ENCODE data around the gene CIT. TPM values are rescaled to one million over a fixed set of nuclear protein-coding genes. Genes with fewer than 3 reads are reported as not detected.

CIT gene
- total and polyA plus RNA-seq, 4 donors: 0.31 to 24.7 (median 1.8) TPM

GRCh38 chr12:119796292-119796691 is 80.8 kb downstream of the CIT start:
- H3K27ac ChIP-seq (ENCODE audit: low read depth in 1 of 2, low read length in 2 of 2): no peak overlapping the region
- TF ChIP-seq TAF1 (conservative IDR thresholded peaks at IDR 0.05): no peak
- no peak for TF ChIP-seq REST (IDR thresholded peaks at IDR 0.05)
- TF ChIP-seq EGR1 (IDR thresholded peaks at IDR 0.05; ENCODE audit: low read depth in 2 of 2): no peak
- TF ChIP-seq CTCF (IDR thresholded peaks at IDR 0.05; ENCODE audit: low read depth, low read length, missing input control): no peak
- TF ChIP-seq MAX (IDR thresholded peaks at IDR 0.05): no peak
- no peak for TF ChIP-seq ZBTB33 (IDR thresholded peaks at IDR 0.05)
- no peak for TF ChIP-seq NR2F2 (IDR thresholded peaks at IDR 0.05)
- no peak for TF ChIP-seq GABPA (IDR thresholded peaks at IDR 0.05 in 1 of 2, conservative IDR thresholded peaks at IDR 0.05 in 1 of 2)
- TF ChIP-seq RXRA (IDR thresholded peaks at IDR 0.05): no peak
- H3K9ac ChIP-seq (ENCODE audit: low read depth in 1 of 2, low read length in 2 of 2): no peak overlapping the region
- no peak overlapping the region for H3K4me3 ChIP-seq (ENCODE audit: low read depth in 1 of 3, low read length in 3 of 3)
- no peak for DNase-seq (ENCODE audit: low spot score)
- H3K27me3 ChIP-seq (ENCODE audit: control insufficient read depth in 4 of 4, insufficient read depth in 4 of 4, low read length in 3 of 4): no peaks in the 10 kb centered on the region
- 96% methylated on average over 4 of the region's 4 CpGs for WGBS
- H3K36me3 ChIP-seq (ENCODE audit: control insufficient read depth in 4 of 4, insufficient read depth in 3 of 4, low read depth in 1 of 4, low read length in 3 of 4): no peaks in the 10 kb centered on the region
- H3K9me3 ChIP-seq (ENCODE audit: control insufficient read depth in 4 of 4, low read length in 3 of 4): peaks cover 0 to 2% (median 0%) of the 10 kb centered on the region in 4 donors
- no peaks in the 10 kb centered on the region for H3K4me1 ChIP-seq (ENCODE audit: control insufficient read depth in 4 of 4, insufficient read depth in 4 of 4, low read length in 3 of 4)

- Histone ChIP-seq H3K4me3 (ENCODE audit: low read depth in 1 of 3, low read length in 3 of 3) (no peak overlapping the region), H3K27ac (ENCODE audit: low read depth in 1 of 2, low read length in 2 of 2) (no peak overlapping the region), H3K9me3 (ENCODE audit: control insufficient read depth in 4 of 4, low read length in 3 of 4) (peaks cover 0 to 2% (median 0%) of the 10 kb centered on the region in 4 donors), H3K9ac (ENCODE audit: low read depth in 1 of 2, low read length in 2 of 2) (no peak overlapping the region), H3K36me3 (ENCODE audit: control insufficient read depth in 4 of 4, insufficient read depth in 3 of 4, low read depth in 1 of 4, low read length in 3 of 4) (no peaks in the 10 kb centered on the region), H3K27me3 (ENCODE audit: control insufficient read depth in 4 of 4, insufficient read depth in 4 of 4, low read length in 3 of 4) (no peaks in the 10 kb centered on the region), H3K4me1 (ENCODE audit: control insufficient read depth in 4 of 4, insufficient read depth in 4 of 4, low read length in 3 of 4) (no peaks in the 10 kb centered on the region)
- no peak for DNase-seq (ENCODE audit: low spot score)
- 93% methylated on average over 9 of the region's 9 CpGs for WGBS
- TF ChIP-seq ZBTB33 (IDR thresholded peaks at IDR 0.05) (no peak), JUND (IDR thresholded peaks at IDR 0.05) (no peak), ATF3 (IDR thresholded peaks at IDR 0.05) (no peak), CTCF (IDR thresholded peaks at IDR 0.05; ENCODE audit: low read depth, low read length, missing input control) (no peak), FOXA1 (IDR thresholded peaks at IDR 0.05) (no peak), TAF1 (conservative IDR thresholded peaks at IDR 0.05) (no peak), RXRA (IDR thresholded peaks at IDR 0.05) (no peak), HNF4G (IDR thresholded peaks at IDR 0.05) (no peak), FOXA2 (IDR thresholded peaks at IDR 0.05) (no peak), REST (IDR thresholded peaks at IDR 0.05) (no peak), MAX (IDR thresholded peaks at IDR 0.05) (no peak)
These were observed 85.7 kb downstream of the CIT start for GRCh38 chr12:119791453-119791852.
